Activated effector memory CD4-positive, alpha-beta T cell treated with Interleukin-2 at 50 U/mL for 16 hours (primary cell): ENCODE results near the gene HOXB6.

Source experiments
- DNase-seq: peaks from one replicate; pipeline ENCODE4 v3.0.0-alpha.2; 2020

Gene HOXB6

GRCh38 chr17:48551214-48551555, 53.6 kb downstream of the HOXB6 start:
- DNase-seq: no peak

GRCh38 chr17:48550502-48551213, 54.1 kb downstream of the HOXB6 start:
- no peak for DNase-seq

GRCh38 chr17:48549914-48550501, 54.8 kb downstream of the HOXB6 start:
- DNase-seq: no peak

- no peak for DNase-seq
These were observed 55.5 kb downstream of the HOXB6 start for GRCh38 chr17:48549281-48549630.

GRCh38 chr17:48548523-48549280, 56.1 kb downstream of the HOXB6 start:
- no peak for DNase-seq

- DNase-seq: peak; percentile 24
These were observed 56.8 kb downstream of the HOXB6 start for GRCh38 chr17:48547808-48548522.

GRCh38 chr17:48546924-48547807, 57.6 kb downstream of the HOXB6 start:
- DNase-seq: no peak

- DNase-seq: no peak
These were observed 58.5 kb downstream of the HOXB6 start for GRCh38 chr17:48546137-48546923.
